ENCODE data around the gene CCL28. TPM values are rescaled to one million over a fixed set of nuclear protein-coding genes. Genes with fewer than 3 reads are reported as not detected.
A peak's percentile ranks its signal among the peaks of the same experiment; 100 is the strongest.

CCL28 gene
- total and polyA plus RNA-seq, 9 of the 15 experiments (the other 6 are each of a cell fraction or from before 2014, with no cell fraction given), result not detected

DNA sequence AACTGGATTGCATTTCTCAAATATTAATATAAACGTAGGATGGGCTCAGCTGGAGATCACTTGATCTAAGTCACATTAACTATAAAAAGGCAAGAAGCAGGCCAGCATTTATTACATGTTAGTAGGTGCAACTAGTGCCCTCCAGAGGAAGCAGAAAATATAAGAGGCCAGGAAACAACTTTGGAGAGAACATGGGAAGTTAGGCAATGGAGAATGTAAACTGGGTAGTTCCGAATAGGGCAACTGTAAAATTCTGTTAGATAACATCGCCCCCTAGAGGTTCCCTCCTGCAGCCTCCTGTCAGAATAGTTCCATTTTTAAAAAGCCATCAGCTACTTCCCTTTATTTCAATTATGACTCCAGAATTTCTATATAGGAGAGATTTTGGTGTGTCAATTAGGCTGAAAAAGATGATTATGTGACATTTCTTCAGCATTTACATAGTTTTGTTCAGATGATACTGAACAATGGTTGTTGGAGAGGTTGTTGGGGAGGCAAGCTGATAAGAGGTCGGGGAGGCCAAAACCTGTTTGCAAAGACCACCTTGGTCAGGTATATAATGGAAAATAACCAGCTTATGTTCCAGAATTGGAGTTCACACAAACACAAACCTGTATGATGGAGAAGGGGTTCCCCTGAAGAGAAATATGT lies 22.4 kb downstream of the CCL28 start (continued):
- TF ChIP-seq, protein P1, sequence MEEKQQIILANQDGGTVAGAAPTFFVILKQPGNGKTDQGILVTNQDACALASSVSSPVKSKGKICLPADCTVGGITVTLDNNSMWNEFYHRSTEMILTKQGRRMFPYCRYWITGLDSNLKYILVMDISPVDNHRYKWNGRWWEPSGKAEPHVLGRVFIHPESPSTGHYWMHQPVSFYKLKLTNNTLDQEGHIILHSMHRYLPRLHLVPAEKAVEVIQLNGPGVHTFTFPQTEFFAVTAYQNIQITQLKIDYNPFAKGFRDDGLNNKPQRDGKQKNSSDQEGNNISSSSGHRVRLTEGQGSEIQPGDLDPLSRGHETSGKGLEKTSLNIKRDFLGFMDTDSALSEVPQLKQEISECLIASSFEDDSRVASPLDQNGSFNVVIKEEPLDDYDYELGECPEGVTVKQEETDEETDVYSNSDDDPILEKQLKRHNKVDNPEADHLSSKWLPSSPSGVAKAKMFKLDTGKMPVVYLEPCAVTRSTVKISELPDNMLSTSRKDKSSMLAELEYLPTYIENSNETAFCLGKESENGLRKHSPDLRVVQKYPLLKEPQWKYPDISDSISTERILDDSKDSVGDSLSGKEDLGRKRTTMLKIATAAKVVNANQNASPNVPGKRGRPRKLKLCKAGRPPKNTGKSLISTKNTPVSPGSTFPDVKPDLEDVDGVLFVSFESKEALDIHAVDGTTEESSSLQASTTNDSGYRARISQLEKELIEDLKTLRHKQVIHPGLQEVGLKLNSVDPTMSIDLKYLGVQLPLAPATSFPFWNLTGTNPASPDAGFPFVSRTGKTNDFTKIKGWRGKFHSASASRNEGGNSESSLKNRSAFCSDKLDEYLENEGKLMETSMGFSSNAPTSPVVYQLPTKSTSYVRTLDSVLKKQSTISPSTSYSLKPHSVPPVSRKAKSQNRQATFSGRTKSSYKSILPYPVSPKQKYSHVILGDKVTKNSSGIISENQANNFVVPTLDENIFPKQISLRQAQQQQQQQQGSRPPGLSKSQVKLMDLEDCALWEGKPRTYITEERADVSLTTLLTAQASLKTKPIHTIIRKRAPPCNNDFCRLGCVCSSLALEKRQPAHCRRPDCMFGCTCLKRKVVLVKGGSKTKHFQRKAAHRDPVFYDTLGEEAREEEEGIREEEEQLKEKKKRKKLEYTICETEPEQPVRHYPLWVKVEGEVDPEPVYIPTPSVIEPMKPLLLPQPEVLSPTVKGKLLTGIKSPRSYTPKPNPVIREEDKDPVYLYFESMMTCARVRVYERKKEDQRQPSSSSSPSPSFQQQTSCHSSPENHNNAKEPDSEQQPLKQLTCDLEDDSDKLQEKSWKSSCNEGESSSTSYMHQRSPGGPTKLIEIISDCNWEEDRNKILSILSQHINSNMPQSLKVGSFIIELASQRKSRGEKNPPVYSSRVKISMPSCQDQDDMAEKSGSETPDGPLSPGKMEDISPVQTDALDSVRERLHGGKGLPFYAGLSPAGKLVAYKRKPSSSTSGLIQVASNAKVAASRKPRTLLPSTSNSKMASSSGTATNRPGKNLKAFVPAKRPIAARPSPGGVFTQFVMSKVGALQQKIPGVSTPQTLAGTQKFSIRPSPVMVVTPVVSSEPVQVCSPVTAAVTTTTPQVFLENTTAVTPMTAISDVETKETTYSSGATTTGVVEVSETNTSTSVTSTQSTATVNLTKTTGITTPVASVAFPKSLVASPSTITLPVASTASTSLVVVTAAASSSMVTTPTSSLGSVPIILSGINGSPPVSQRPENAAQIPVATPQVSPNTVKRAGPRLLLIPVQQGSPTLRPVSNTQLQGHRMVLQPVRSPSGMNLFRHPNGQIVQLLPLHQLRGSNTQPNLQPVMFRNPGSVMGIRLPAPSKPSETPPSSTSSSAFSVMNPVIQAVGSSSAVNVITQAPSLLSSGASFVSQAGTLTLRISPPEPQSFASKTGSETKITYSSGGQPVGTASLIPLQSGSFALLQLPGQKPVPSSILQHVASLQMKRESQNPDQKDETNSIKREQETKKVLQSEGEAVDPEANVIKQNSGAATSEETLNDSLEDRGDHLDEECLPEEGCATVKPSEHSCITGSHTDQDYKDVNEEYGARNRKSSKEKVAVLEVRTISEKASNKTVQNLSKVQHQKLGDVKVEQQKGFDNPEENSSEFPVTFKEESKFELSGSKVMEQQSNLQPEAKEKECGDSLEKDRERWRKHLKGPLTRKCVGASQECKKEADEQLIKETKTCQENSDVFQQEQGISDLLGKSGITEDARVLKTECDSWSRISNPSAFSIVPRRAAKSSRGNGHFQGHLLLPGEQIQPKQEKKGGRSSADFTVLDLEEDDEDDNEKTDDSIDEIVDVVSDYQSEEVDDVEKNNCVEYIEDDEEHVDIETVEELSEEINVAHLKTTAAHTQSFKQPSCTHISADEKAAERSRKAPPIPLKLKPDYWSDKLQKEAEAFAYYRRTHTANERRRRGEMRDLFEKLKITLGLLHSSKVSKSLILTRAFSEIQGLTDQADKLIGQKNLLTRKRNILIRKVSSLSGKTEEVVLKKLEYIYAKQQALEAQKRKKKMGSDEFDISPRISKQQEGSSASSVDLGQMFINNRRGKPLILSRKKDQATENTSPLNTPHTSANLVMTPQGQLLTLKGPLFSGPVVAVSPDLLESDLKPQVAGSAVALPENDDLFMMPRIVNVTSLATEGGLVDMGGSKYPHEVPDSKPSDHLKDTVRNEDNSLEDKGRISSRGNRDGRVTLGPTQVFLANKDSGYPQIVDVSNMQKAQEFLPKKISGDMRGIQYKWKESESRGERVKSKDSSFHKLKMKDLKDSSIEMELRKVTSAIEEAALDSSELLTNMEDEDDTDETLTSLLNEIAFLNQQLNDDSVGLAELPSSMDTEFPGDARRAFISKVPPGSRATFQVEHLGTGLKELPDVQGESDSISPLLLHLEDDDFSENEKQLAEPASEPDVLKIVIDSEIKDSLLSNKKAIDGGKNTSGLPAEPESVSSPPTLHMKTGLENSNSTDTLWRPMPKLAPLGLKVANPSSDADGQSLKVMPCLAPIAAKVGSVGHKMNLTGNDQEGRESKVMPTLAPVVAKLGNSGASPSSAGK (IDR thresholded peaks at IDR 0.05), result no peak
- TF ChIP-seq ZNF232 (CRISPR knock-in tag; IDR thresholded peaks at IDR 0.05), result no peak
- TF ChIP-seq, protein P2, sequence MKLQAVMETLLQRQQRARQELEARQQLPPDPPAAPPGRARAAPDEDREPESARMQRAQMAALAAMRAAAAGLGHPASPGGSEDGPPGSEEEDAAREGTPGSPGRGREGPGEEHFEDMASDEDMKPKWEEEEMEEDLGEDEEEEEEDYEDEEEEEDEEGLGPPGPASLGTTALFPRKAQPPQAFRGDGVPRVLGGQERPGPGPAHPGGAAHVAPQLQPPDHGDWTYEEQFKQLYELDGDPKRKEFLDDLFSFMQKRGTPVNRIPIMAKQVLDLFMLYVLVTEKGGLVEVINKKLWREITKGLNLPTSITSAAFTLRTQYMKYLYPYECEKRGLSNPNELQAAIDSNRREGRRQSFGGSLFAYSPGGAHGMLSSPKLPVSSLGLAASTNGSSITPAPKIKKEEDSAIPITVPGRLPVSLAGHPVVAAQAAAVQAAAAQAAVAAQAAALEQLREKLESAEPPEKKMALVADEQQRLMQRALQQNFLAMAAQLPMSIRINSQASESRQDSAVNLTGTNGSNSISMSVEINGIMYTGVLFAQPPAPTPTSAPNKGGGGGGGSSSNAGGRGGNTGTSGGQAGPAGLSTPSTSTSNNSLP (IDR thresholded peaks at IDR 0.05; ENCODE audit: borderline replicate concordance, low read depth, low read length), result peak; percentile 61; the same call in 1 of the 2 replicates
- no peak for TF ChIP-seq SMAD2 (IDR thresholded peaks at IDR 0.05; ENCODE audit: low read depth, low read length)
- TF ChIP-seq CHD2 (IDR thresholded peaks at IDR 0.05; ENCODE audit: low read depth, low read length), result no peak
- TF ChIP-seq, protein P3, sequence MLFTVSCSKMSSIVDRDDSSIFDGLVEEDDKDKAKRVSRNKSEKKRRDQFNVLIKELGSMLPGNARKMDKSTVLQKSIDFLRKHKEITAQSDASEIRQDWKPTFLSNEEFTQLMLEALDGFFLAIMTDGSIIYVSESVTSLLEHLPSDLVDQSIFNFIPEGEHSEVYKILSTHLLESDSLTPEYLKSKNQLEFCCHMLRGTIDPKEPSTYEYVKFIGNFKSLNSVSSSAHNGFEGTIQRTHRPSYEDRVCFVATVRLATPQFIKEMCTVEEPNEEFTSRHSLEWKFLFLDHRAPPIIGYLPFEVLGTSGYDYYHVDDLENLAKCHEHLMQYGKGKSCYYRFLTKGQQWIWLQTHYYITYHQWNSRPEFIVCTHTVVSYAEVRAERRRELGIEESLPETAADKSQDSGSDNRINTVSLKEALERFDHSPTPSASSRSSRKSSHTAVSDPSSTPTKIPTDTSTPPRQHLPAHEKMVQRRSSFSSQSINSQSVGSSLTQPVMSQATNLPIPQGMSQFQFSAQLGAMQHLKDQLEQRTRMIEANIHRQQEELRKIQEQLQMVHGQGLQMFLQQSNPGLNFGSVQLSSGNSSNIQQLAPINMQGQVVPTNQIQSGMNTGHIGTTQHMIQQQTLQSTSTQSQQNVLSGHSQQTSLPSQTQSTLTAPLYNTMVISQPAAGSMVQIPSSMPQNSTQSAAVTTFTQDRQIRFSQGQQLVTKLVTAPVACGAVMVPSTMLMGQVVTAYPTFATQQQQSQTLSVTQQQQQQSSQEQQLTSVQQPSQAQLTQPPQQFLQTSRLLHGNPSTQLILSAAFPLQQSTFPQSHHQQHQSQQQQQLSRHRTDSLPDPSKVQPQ (CRISPR knock-in tag; IDR thresholded peaks at IDR 0.05; ENCODE audit: borderline replicate concordance), result no peak
- no peak for TF ChIP-seq ZNF764 (CRISPR knock-in tag; IDR thresholded peaks at IDR 0.05; ENCODE audit: low read depth)
- TF ChIP-seq RBM14 (IDR thresholded peaks at IDR 0.05; ENCODE audit: borderline replicate concordance, insufficient read depth, low read depth, low read length), result no peak
- TF ChIP-seq KLF10 (CRISPR knock-in tag; IDR thresholded peaks at IDR 0.05), result no peak
